ENCODE results near the gene GPT2.

The GPT2 gene, protein sequence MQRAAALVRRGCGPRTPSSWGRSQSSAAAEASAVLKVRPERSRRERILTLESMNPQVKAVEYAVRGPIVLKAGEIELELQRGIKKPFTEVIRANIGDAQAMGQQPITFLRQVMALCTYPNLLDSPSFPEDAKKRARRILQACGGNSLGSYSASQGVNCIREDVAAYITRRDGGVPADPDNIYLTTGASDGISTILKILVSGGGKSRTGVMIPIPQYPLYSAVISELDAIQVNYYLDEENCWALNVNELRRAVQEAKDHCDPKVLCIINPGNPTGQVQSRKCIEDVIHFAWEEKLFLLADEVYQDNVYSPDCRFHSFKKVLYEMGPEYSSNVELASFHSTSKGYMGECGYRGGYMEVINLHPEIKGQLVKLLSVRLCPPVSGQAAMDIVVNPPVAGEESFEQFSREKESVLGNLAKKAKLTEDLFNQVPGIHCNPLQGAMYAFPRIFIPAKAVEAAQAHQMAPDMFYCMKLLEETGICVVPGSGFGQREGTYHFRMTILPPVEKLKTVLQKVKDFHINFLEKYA

GRCh38 chr16:46883690-46884512, at the start of gene GPT2:
Gene GPT2, plus strand, starts transcription at chr16:46884362. Its CDS starts 354 bp downstream, at chr16:46884716.
- DNase-seq, result peak; percentile 72 to 100 (median 97)

- no peak for DNase-seq
Observed at GRCh38 chr16:46836534-46837530, 47.3 kb upstream of the GPT2 start.

- no peak for DNase-seq
Observed at GRCh38 chr16:46839986-46840443, 44.1 kb upstream of the GPT2 start.

DNA sequence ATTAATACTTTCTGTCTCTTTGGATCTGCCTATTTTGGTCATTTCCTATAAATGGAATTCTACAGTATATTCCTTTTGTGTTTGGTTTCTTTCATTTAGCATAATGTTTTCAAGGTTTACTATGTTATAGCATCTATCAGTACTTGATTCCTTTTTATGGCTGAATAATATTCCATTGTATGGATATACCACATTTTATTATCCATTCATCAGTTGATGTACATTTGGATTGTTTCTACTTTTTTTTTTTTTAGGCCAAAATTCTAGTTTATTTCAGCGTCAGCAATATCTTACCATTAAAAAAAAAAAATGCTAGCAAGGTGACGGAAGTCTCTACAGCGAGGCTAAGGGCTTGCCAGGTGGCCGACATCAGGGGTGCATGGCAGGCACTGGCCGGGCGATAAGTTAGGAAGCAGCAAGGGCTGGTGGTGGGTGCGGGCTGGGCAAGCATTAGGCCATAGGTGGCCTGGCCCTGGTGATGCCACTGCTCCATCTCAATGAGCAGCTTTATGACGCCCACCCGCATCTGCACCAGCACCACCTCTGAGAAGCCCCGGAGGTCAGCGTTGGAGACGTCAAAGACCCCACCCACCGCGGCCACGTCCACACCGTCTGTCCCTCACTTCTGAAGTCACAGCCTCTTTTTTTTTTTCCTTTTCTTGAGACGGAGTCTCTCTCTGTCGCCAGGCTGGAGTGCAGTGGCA, 41.8 kb upstream of the GPT2 start:
- no peak for DNase-seq

- no peak for DNase-seq
Observed at GRCh38 chr16:46843898-46844642, 40.1 kb upstream of the GPT2 start.

- no peak for DNase-seq
Observed at GRCh38 chr16:46844771-46845170, 39.4 kb upstream of the GPT2 start.

DNA sequence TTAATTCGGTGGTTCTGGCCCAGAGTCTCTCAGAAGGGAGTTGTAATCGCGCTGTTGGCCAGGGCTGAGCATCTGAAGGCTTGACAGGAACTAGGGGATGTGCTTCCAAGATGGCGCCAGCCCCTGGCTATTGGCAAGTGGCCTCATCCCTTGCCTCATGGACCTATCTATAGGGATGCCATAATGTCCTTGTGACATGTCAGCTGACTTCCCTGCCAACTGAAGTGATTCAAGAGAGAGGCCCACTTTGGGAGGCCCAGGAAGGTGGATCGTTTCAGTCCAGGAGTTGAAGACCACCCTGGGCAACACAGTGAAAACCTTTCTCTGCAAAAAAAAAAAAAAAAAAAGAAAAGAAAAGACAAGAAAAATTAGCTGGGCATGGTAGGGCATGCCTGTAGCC, 38.2 kb upstream of the GPT2 start:
- no peak for DNase-seq

DNA sequence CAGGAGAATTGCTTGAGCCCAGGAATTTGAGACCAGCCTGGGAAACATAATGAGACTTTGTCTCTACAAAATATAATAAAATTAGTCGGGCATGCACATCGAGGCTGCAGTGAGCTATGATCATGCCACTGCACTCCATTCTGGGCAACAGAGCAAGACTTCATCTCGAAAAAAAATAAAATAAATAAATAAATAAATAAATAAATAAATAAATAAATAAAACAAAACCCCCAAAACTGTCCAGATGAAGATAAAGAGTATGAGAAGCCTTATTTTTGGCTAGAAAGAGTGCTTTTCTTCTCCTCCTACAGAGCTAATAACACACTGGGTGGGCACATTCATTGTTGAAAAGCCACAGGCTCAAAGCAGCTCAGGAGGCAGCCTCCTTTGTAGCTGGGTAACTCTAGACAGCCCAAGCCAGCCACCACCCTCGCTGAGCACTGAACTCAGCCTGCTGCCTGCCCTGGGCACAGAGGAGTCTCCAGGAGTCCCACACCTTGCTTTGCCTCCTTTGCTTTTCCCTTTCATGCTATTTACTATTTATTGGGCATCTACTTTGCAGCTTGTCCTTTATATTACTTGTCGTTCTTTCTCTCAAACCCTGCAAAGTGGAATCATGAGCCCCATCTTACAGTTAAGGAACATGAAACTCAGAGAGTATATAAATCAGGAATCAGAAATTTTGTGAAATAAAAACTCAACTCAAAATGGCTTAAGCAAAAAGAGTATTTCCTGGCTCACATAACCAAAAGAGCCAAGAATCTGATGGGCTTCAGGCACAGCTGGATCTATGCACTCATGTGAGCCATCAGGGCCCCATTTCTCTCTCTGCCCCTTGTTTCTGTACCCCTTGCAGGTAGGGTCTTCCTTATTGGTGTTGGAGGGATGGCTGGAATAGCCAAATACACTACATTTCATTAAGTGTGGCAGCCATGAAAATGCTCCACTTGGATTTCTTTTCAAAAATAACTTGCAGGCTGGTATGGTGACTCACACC, 35.1 kb upstream of the GPT2 start:
- no peak for DNase-seq

- DNase-seq, result no peak
Observed at GRCh38 chr16:46850619-46851555, 33.3 kb upstream of the GPT2 start.

DNA sequence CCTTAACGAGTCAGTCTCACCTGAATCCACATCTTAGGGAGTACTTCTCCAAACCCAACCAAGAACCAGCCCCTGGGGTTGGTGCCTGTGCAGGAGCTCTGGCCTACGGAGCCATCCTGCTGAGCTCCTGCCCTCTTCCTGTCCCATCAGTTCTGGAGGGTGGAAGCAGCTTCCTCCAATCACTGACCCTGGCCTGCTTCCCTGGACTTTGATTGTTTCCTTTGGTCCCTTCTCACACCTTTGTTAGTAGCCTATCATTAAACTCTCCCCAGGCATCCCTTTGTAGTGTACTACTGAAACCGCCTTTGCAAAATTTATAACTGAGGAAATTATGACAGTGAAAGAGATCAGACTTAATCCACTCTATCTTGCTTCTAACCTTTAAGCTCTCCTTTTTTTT, 32.0 kb upstream of the GPT2 start:
- no peak for DNase-seq

DNA sequence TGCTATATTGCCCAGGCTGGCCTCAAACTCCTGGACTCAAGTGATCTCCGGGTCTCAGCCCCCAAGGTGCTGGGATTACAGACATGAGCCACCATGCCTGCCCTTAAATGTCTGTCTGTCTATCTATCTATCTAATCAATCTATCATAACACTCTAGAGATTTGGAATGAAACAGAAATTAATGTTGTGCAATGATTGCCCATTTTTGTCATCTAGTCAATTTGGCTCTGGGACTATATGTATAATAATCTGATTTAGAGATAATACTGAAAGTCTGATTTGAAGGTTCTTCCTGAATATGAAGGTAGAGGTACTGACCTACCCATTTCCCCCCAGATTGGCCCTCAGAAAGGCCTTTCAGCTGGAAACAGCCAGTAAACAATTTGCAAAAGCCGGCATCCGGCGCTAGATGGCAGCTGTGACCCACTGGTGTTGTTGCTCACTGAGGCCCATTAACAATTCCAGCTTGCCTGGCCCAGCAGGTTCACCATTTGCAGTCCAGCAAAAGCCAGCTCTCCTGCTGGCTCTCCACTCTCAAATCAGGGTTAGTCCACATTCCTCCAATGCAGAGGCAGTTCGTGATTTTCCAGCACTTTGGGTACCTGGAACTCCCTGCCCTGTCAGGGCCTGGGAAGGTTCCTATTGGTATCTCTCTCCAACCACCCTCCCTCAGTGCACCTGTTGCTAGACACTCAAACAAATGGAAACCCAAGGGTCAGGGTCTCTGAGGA, 30.3 kb upstream of the GPT2 start:
- peak; percentile 15 to 93 (median 71) for DNase-seq

- DNase-seq, result no peak
Observed at GRCh38 chr16:46854846-46855245, 29.3 kb upstream of the GPT2 start.

GRCh38 chr16:46855389-46855788, 28.8 kb upstream of the GPT2 start:
- no peak for DNase-seq

- DNase-seq, result peak in 22 of 51 donors; percentile 3 to 68 (median 29)
Observed at GRCh38 chr16:46857368-46857945, 26.7 kb upstream of the GPT2 start.

- no peak for DNase-seq
Observed at GRCh38 chr16:46858151-46858550, 26.0 kb upstream of the GPT2 start.

DNA sequence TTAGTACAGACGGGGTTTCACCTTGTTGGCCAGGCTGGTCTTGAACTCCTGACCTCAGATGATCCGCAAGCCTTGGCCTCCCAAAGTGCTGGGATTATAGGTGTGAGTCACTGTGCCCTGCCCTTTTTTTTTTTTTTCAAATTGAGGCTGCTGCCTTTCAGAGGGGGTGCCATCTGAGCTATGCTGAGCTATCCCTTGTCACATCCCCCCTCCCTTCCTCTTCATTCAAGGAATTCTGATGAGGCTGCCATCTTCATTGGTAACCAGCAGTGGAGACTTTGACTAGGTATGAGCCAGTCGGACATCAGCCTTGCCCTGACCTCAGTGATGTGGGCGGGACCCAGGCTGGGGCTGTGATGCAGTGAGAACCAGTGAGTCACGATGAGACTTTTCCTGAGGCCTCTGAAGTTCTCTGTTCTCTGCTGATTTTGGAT, 24.4 kb upstream of the GPT2 start:
- no peak for DNase-seq

All from hypothalamus (tissue), 51 donors.